Stromal cell of bone marrow (primary cell): ENCODE results near the gene SLC5A10.

Experiments
- DNase-seq: peaks from one replicate; pipeline ENCODE4 v3.0.0-alpha.2; 2012; ENCODE audit warnings: low read depth

Gene SLC5A10

DNA sequence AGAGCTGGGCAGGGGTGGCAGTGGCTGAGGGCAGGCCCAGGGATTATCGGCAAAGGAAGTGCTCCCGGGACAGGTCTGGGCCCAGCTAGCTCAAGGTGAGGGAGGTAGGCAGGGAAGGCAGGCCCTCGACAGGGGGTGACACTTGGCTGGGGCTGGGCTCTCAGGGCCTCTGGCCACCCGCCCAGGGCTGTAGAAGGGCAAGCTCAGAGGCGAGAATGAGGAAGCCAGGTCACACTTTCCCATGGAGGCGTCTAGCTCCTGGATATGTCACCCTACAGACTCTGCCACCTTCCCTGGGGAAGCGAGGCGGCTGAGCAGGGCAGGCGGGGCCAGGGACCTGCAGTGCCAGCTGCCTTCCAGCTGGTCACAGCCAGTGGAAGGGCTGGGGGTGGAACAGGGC, 33.5 kb downstream of the SLC5A10 start:
- DNase-seq = no peak

DNA sequence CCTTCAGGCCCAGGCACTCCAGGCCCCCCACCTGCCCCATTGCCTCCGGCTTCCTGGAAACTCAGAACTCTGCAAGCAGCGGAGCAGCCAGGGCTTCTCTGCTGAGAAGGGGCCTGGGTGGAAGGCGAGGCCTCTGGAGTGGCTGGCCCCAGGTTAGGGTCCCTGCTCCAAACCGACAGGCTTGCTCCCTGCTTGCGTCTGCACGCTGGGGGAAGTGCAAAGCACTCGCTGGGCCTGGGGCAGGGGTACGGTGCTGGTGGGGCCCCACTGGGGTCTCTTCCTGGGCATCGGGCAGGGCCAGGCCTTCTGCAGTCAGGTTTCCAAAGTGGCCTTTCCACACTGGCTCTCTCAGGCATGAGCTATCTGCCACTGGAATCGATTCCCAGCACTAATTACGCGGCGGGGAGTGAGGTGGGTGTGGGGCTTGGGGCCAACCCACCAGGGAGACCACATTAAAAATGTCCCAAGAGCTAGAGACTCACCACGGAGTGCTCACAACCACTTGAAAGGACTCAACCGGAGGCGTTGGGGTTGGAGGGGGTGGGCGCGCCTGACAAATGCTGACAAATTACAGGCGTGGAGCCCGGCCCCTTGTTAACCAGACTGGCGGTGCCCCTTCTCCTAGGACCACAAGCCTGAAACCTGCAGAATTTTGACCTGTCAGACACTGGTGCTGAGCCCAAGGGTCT, 34.7 kb downstream of the SLC5A10 start:
- DNase-seq = no peak

DNA sequence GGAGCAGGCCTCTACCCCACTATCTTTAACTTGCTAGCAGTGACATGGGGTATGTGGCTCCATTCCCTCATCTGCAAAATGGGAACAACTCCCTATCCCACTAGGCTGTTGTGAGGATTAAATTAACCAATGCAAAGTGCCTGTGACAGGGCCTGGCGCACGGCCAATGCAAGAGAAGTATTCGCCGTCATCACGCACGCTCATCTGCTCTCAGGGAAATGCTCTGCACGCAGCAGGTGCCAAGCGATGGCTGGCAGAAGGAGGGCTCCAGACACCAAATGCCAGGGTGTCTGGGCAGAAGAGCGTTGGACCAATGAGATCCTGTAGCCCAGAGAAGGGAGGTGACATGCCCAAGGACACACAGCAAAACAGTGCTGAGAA, 35.3 kb downstream of the SLC5A10 start:
- no peak for DNase-seq

DNA sequence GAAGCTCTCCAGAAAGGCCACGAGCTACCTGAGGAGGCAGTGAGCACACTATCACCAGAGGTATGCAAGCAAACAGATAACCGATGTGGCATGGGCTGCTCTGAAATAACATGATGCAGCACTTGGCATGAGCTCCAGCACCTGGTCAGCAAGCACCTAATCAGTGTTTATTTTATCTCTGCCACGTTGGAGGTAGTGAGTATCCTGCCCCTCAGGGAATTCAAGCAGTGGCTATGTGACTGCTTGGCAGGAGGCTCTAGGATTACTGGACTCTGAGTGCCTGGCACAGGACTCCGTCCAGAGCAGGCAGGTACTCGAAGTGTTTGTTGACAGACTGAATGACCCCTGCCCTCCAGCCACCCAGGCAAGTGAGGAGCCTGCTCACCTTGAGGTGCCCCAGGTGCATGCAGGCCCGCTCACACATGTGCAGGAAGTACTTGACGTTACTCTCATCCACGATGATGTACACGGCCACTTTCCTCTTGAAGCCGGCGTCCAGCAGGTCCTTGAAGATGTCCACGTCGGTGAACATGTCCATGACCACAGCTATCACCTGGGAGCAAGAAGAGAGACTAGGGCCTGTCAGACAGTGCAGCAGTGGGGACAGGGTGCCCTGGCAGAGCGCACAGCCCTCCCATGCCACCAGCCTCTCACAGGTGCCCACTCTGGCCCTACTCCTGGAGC, 36.0 kb downstream of the SLC5A10 start:
- DNase-seq = no peak

DNA sequence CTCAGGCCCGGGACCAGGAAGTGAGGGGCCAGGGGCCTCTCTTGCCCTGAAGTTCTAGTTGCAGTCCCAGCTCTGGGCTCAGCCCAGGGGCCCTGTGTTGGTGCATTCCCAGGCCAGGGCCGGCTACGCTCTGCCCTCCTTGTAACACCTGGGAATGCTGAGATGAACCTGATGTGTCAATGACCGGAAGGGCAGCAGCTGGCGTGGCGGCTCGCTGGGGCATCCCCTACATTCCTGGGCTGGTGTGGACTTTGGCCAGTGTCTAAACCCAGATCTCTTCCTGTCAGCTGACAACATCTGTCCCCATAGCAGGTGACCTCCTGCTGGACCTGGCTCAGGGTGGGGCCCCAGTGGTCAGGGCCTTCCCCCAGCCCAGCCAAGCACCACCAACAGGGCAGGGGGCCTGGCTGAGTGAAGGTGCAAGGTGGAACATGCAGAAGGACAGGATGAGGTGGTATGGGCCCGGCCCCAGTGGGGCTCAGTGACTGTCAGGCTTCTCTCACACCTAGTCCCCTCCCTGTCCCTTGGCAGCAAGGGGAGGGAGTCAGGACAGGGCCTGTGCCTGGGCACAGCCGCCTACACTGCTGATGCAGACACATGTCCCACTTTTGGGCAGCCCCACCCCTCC, 36.7 kb downstream of the SLC5A10 start:
- no peak for DNase-seq

DNA sequence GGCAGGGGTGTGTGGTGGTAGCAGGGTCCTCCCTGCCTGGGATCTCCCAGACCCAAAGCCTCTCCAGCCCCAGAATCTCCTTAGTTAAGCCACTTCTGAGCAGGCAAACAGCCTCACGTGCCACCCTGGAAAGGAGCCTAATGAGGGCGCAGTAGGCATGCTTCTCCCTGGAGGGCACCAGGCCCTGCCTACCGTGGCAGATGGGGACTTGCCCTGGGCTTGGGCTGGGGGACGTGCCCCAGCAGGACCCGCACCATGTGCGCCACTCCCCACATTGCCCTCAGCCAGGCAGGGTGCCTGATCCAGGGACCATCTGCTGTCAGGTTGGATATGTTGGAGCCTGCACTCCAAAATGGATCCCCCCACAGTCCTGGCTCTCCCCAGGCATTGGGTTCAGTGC, 38.4 kb downstream of the SLC5A10 start:
- DNase-seq = no peak

DNA sequence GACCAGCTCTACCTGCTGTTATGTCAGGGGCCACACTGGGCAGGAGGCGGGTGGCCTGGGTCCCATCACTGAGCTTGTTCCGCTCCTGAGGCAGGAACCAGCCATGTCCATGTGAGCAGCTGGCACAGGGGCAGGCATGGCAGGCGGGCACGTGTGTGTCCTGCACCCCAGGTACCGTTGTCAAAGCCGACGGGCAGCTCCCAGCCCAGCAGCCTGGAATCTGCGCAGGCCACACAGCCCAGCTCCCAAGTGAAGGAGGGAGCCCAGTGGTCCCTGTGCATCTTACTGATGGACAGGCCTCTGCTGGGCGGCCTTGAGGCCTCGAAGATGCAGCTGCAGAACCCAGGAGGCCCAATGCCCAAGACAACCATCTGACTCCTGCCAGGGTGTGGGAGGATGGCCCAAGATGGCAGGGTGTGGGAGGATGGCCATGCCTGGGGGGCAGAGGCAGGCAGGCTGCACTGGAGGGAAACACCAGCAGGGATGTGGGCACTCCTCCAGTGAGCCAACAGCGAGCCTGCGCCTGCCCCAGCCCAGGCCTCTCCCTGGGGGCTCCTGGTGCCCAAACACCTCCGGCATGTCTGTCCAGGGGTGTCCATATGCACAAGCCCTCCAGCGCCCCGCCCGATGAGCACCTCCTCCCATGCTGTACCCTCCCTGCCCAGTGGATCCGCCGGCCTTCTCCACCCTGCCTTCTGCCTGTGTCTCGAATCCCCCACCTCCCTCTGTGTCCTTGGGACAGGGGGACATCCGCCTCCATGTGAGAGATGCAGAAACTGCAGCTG, 39.8 kb downstream of the SLC5A10 start:
- no peak for DNase-seq

DNA sequence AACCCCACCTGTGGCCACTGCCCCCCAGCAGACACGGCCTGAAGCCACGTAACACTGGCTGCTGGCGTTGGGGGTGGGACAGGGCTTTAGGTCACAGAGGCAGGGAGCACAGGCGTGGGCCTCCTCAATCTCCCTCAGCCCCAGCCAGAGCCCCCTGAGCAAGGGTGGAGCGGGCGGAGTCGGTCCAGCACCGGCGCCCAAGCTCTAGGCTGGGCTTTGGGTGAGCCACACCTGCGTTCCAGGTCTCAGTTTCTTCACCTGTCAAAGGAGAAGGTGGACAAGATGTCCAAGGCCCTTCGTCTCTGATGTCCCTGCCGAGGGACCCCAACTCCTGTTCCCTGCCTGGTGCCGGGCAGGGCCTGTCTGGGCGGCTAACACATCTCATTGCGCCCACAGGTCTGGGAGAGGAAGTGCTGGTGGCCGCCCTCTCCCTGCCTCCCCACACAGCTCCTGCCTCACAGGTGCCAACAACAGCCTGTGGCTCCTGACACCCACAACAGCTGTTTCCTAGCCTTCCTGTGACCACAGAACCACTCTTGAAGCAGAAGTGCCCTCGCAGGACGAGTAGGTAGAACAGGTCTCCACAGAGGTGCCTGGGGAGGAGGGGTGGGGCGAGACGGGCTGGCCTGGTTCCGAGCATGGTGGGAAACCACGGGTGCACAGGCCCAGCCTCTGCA, 40.6 kb downstream of the SLC5A10 start:
- DNase-seq = no peak

DNA sequence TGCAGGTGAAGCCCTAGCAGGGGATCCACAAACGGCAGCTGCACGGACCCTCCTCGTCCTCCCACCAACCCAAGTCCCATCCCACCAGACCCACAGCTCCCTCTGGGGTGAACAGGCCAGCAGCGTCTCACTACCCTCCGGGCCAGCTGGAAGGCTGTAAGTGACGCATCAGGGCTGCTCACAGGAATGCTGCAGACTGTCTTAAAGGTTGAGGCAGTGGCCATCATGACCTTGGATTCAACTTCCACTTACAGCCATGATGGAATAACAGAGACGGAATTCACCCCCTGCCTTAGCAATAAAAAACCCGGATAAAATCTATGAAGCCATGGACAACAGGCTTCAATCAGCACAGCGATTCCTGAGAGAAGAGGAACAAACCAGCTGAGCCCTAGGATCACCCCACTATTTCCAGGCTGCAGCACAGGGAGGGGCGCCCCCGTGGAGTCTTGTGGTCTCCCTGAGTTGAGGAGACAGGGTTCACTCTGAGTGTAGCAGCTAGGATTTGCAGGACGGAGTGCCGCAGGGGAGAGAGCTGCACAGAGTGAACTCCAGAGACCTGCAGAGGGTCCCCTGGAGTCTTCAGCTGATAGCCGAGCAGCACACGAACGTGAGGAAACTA, 42.1 kb downstream of the SLC5A10 start:
- DNase-seq = no peak

DNA sequence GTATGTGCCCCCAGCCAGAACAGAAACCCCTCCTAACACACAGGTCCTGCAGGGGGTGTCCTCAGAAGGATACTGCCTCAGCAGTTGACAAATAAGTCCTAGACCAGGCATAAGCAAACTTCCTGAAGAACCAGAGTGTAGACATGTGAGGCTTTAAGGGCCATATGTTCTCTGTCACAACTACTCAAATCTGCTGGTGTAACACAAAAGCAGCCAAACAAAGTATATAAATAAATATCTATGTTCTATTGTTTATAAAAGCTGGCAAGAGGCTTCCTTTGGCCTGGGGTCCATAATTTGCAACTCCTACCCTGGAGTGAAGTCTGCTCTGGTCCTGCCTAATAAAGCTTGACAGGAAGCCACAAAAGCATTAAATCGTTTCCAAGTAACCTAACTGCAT, 42.7 kb downstream of the SLC5A10 start:
- DNase-seq = no peak

DNA sequence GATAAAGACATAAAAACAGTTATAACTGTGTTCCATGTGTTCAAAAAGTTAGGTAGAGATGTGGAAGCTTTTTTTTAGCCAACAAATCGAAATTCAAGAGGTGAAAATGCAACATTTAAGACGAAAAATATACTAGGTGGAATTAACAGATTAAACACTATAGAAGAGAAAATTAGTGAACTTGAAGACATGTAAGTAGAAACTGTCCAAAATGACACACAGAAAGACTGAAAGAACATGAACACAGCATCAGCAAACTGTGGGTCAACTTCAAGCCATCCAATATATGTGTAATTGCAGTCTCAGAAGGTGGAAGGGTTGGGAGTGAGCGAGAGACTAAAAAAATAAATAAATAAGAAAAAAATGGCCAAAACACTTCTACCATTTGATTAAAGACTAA, 43.3 kb downstream of the SLC5A10 start:
- DNase-seq = no peak

DNA sequence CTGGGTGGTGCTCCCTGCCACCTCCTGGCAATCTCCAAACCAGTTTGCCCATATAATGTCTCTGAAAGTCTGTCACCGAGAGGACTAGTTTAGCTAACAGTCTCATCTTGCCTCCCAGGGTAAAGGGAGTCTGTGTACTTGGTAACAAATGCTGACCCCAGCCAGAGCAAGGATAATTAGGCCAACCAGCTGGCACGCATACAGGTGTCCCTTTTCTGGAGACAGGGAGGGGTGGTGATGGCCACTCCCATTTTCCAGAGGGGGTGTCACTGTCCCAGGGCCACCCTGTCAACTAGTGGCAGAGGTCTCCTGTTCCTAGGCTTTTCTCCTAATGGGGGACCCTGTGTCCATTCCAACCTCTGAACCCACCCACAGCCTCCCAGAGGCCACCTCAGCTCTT, 44.5 kb downstream of the SLC5A10 start:
- DNase-seq = no peak

DNA sequence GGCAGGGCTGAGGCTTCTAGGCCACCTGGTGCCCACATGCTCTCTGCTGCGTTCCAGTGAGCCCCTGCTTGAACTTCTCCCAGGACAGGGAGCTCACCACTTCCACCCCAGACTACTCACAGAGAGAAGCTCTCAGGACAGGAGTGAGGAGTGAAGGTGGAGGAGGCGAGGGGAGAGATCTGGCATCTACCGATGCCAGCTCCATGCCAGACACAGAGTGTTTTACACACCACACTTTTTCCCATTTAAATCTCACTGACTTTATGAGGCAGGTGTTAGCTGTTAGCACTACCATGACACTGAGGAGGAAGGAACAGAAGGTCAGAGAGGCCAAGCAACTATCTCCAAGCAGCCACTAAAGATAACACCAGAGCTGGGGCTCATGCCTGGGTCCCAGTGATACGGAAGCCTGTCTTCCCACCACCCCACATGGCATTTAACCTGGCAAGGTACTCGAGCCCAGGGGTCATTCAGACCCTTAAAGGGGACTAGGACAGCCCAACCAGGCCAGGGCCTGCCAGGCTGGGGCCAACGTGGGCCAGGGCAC, 45.8 kb downstream of the SLC5A10 start:
- DNase-seq = no peak

DNA sequence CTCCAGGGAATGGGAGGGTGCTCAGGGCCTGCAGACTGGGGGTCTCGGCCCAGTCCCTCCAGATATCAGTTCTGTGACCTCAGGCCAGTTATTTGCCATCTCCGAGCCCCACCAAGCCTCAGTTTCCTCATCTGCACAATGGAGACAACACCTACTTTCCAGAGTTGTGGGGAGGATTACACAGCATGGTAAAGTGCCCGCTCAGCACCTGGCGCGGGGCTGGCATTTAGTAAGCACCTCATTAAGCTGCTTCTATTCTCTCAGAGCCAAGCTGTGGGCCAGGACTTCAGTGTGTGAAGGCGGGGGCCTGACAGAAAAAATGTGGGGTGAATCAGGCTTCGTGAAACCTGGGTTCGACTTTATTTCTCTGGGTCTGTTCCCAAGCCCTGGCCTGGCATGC, 47.4 kb downstream of the SLC5A10 start:
- DNase-seq = no peak

DNA sequence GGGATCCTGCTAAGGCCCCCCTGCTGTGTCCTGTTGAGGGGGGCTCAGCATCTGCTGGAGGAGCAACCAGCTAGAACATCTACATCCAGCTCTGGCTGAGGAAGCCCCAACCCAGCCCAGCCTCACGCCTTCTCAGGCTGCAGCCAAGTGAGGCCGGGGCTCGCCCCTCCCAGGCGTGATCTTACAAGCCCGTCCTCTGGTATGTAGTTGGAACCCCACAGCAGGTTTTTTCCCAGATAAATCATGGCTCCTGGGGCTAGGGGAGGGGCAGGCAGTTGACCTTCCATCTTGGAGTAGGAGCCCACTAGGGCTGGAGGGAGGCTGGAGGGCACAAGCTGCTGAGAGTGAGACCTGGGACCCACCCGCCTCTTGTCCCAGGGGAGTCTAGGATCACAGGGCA, 47.9 kb downstream of the SLC5A10 start:
- no peak for DNase-seq

DNA sequence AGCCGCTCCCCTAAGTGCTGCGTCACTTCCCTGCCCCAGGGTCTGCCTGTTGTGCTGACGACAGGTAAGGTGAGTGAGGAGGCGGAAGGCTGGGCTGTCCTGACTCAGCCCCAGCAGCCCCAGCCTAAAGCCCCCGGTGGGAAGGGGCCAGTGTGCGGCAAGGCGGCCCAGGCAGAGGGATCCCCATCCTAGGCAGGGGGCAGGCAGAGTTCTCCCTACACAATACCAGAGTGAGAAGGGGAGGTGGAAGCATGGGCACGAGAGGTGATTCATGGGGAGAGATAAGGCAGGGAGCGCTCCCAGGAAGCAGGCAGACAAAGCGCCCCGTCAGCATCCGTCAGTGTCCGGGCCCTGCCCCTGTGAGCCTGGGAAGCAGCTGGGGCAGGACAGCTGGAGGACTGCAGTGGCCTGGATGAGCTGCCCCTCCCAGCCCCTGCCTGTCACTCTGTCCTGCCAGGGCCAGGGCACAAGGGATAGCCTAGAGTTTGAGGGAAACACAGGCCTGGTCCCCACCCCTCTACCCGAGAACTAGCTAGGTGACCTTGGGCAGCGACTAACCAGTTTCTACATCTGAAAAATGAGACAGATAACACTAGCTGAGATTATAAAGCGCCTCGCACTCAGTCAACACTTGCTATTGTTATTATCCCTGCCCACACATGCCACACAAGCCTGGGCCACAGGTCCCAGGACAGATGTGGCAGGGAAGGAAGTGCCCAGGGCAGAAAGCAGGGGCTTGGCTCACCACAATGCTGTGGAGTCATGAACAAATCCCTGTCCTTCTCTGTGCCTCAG, 48.8 kb downstream of the SLC5A10 start:
- DNase-seq = no peak

DNA sequence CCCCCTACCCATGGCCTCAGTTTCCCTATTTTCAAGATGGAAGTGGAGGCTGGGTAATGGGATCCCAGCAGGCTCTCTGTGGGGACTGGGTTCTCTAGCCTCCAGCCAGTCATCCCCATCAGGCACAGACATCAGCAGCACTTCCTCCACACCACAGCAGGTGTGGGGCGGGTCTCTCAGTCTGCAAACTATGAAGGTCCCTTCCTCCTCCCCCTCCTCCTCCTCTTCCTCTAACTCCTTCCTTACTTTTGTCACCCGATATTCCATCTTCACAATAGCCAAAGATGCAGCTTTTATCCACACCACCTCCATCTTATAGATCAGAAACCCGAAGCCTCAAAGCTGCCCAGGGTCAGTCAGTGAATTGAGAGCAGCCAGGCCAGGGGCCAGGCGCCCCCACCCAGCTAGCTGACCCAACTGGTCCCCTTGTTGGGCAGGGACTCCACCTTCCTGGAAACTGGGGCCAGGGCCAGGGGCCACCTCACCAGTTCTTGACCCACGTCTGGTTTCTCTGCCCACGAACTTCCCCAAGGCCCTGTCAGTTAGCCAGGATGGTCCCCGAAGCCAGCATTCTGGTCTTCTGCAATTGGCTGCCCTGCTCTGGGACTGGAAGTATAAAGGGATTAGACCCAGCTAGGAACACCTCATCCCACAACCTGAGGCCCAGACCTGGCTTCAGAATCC, 50.1 kb downstream of the SLC5A10 start:
- DNase-seq = no peak

DNA sequence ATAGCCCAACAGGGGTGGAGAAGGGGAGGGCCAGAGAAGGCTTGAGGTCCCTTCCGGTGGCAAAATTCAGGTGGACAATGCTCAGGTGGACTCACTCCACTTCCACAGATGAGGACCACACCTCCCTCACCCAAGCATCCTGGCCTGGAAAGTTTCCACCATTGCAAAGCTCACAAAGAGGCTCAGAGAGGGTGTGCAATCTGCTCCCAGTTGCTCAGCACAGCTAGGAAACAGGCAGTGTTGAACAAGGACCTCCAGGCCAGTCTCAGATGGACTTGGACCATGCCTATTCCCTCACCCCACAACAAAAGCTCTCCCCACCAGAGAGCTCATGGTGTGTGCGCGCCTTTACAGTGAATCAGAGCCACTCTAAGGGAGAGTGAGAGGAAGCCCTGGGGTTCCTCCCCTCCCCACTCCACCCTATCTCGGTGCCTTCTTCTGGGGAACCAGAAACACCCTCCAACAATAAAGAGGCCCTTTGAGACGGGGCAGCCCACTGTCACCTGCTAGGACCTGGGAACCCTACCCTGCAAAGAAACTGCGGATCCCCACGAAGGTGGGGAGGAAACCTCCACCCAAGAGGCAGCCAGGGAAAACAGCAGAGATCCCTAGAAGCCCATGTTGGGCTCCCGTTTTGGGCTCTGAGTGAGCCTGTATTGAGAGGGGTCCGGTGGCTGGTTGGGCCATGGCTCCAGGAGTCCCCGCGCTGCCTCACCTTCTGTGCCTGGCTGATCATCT, 51.0 kb downstream of the SLC5A10 start:
- no peak for DNase-seq
